A673 (cell line): ENCODE results near the gene TRABD. TPM values are rescaled to one million over a fixed set of nuclear protein-coding genes. Genes with fewer than 3 reads are reported as not detected.

Experiments
- BruUV-seq: library from RNA; stranded (reverse); fragments of 400-500 nt; replicated peaks from 2 replicates; lab custom pipeline; 2021; lab: Mats Ljungman, UMichigan
- CTCF ChIA-PET: fragments of 300-600 bp; sonication (Branson Sonifier 250); formaldehyde crosslinking; loops from one replicate; lab custom pipeline; 2022; ENCODE audit warnings: antibody characterized with exemption; lab: Charles Lee
- POLR2A ChIA-PET: fragments of 300-600 bp; sonication (Branson Sonifier 250); formaldehyde crosslinking; loops from one replicate; lab custom pipeline; 2022; ENCODE audit warnings: antibody characterized with exemption; ENCODE audit not compliant: low non-redundant PET; lab: Charles Lee
- DNase-seq: peaks from one replicate; pipeline ENCODE4 v3.0.0-alpha.2; 2015; ENCODE audit warnings: low spot score
- H3K27ac ChIP-seq: fragments of 200-600 bp; sonication (generic); 2 replicates; pipeline ENCODE4 v1.5.1; 2016; ENCODE audit warnings: mixed run types, low read depth, mild to moderate bottlenecking, mixed read lengths, antibody characterized with exemption, low read length; ENCODE audit not compliant: poor library complexity, severe bottlenecking
- H3K27me3 ChIP-seq: fragments of 200-600 bp; sonication (generic); replicated peaks from 2 replicates; pipeline ENCODE4 v1.6.1; 2017; ENCODE audit warnings: mixed run types, low read depth, mild to moderate bottlenecking, mixed read lengths, antibody characterized with exemption, low read length; ENCODE audit not compliant: insufficient read depth, poor library complexity
- H3K36me3 ChIP-seq: fragments of 200-600 bp; sonication (generic); 2 replicates; pipeline ENCODE4 v1.6.1; 2016; ENCODE audit warnings: mixed run types, mild to moderate bottlenecking, mixed read lengths, antibody characterized with exemption, low read length; ENCODE audit not compliant: insufficient read depth, poor library complexity, severe bottlenecking
- H3K4me1 ChIP-seq: fragments of 200-600 bp; sonication (generic); 2 replicates; pipeline ENCODE4 v1.6.1; 2017; ENCODE audit warnings: mixed run types, mild to moderate bottlenecking, mixed read lengths, antibody characterized with exemption, low read length; ENCODE audit not compliant: insufficient read depth, poor library complexity, severe bottlenecking
- H3K4me3 ChIP-seq: fragments of 200-600 bp; sonication (generic); 2 replicates; pipeline ENCODE4 v1.5.1; 2016; ENCODE audit warnings: low read depth, mixed run types, mild to moderate bottlenecking, mixed read lengths, low read length; ENCODE audit not compliant: poor library complexity, severe bottlenecking
- H3K9me3 ChIP-seq: fragments of 200-600 bp; sonication (generic); 2 replicates; pipeline ENCODE4 v1.6.1; 2016; ENCODE audit warnings: mixed run types, low read depth, mild to moderate bottlenecking, mixed read lengths, antibody characterized with exemption, low read length; ENCODE audit not compliant: poor library complexity, severe bottlenecking
- EZH2 ChIP-seq: fragments of 200-600 bp; sonication (generic); IDR thresholded peaks from 2 replicates; pipeline ENCODE4 v1.6.1; 2017; ENCODE audit warnings: borderline replicate concordance, low read depth, mild to moderate bottlenecking, mixed read lengths, antibody characterized with exemption, low read length; ENCODE audit not compliant: poor library complexity, severe bottlenecking
- intact Hi-C: fragments of 100-400 bp; cut with micrococcal nuclease; formaldehyde crosslinking; loops from one replicate; pipeline ENCODE4 v1.10.0; 2022; ENCODE audit not compliant: unreplicated experiment
- total RNA-seq: library from RNA; stranded (reverse); gene quantifications from 2 replicates; pipeline ENCODE4 v1.2.3, GENCODE V29; 2021
- TF ChIP-seq, protein P1 (sequence below): fragments of 300-800, 200-600 bp; sonication (generic); conservative IDR thresholded peaks from 2 replicates; pipeline ENCODE4 v1.5.1; 2017; ENCODE audit warnings: low read depth, mild to moderate bottlenecking, antibody characterized with exemption, low read length, moderate library complexity, mixed read lengths

TRABD gene
- total RNA-seq, 1 experiment from 2014 or later: 63.9 TPM

DNA sequence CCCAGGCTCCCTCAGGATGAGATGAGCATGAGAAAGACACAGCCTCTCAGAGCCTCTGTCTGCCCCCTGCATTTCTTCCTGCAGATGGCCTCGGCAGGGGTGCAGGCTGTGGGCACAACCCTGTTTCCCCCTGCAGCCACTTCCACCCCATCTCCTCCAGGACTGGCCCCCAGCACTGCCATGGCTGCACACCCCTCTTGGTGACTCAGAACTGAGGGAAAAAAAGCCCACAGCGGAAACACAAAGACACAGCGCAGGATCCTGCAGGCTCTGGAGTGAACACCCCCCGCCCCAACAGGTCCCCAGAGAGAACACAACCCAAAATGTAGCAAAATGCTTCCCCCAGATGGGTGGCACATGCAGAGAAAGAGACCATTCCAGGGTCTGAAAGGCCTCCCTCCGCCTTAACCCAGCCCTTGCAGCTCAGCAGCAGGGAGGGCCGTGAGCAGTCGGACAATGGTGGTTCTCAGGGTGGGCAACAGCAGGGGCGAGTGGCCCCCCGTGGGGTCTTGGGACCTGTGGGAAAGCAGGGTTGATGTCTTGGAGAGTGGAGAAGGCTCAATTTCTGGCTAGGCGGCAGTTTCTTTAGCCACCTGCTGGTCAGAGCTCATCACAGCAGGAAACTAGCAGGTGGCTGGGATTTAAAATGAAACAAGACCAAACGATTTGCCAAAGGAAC, 51.2 kb downstream of the TRABD start:
- no peaks in the 10 kb centered on the region for H3K9me3 ChIP-seq
- no peak overlapping the region for H3K27ac ChIP-seq
- ChIA-PET POLR2A (no interaction called here), CTCF (no interaction called here)
- BruUV-seq: no TSS peak
- no peak for DNase-seq
- no peaks in the 10 kb centered on the region for H3K27me3 ChIP-seq
- H3K4me1 ChIP-seq: no peaks in the 10 kb centered on the region
- peaks cover 3% of the 10 kb centered on the region for H3K36me3 ChIP-seq
- no peak for TF ChIP-seq EZH2
- TF ChIP-seq, protein P1, sequence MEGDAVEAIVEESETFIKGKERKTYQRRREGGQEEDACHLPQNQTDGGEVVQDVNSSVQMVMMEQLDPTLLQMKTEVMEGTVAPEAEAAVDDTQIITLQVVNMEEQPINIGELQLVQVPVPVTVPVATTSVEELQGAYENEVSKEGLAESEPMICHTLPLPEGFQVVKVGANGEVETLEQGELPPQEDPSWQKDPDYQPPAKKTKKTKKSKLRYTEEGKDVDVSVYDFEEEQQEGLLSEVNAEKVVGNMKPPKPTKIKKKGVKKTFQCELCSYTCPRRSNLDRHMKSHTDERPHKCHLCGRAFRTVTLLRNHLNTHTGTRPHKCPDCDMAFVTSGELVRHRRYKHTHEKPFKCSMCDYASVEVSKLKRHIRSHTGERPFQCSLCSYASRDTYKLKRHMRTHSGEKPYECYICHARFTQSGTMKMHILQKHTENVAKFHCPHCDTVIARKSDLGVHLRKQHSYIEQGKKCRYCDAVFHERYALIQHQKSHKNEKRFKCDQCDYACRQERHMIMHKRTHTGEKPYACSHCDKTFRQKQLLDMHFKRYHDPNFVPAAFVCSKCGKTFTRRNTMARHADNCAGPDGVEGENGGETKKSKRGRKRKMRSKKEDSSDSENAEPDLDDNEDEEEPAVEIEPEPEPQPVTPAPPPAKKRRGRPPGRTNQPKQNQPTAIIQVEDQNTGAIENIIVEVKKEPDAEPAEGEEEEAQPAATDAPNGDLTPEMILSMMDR: peak; percentile 57
- H3K4me3 ChIP-seq: no peak overlapping the region
- intact Hi-C loops: no loop called here

DNA sequence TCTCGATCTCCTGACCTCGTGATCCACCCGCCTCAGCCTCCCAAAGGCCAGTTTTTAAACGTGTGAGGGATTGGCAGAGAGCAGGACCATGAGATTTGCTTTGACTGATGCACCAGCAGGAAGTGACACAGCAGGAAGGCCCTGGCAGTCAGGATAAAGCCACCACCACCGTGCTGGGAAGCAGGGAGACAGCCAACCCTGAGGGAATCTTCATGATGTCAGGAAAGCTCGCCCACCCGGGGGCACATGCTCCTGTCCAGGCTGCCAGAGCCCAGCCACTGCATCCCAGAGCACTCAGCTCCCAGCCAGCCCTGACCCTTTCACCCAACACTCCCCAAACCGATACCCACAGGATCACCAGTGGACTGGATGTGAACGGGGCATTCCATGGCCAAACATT, 53.0 kb downstream of the TRABD start:
- Histone ChIP-seq H3K27ac (no peak overlapping the region), H3K4me3 (no peak overlapping the region), H3K27me3 (no peaks in the 10 kb centered on the region), H3K9me3 (no peaks in the 10 kb centered on the region), H3K4me1 (no peaks in the 10 kb centered on the region), H3K36me3 (peaks cover 3% of the 10 kb centered on the region)
- CTCF ChIA-PET: no interaction called here
- TF ChIP-seq, protein P1: no peak
- TF ChIP-seq EZH2: no peak
- DNase-seq: no peak
- intact Hi-C loops: no loop called here
- POLR2A ChIA-PET: no interaction called here
- BruUV-seq: no TSS peak

DNA sequence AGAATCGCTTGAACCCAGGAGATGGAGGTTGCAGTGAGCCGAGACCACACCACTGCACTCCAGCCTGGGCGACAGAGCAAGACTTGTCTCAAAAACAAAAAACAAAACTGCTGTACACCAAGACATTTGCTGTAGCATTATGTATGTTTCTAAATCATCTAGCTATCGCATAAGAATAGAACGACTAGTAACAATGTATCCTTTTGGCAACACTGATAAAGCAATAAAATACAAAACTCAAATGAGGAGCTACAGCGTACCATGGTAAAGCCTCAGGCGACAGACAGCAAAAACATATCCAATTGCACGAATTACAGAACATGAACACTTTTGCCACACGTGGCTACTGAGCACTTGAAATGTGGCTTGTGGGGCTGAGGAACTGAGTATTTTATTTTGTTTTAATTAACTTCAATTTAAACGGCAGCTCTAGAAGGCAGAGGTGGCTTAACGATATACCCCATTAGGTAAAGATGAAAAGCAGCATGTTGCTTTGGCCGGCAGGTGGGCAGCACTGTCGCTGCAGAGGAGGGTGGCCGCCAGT, 56.8 kb downstream of the TRABD start:
- DNase-seq: no peak
- no peaks in the 10 kb centered on the region for H3K27me3 ChIP-seq
- CTCF ChIA-PET: interaction anchor here (0.6 to 1.0 kb wide), 2 partner anchors 203 to 283 kb away, joined by 3 read pairs; partner anchors contain the start of gene SCO2
- POLR2A ChIA-PET: no interaction called here
- intact Hi-C loops: no loop called here
- no peak overlapping the region for H3K27ac ChIP-seq
- peaks cover 16% of the 10 kb centered on the region for H3K36me3 ChIP-seq
- no TSS peak for BruUV-seq
- H3K9me3 ChIP-seq: no peaks in the 10 kb centered on the region
- TF ChIP-seq EZH2: no peak
- TF ChIP-seq, protein P1: no peak
- no peaks in the 10 kb centered on the region for H3K4me1 ChIP-seq
- peak overlapping the region; percentile 98 for H3K4me3 ChIP-seq
